HEK293 (cell line): ENCODE data around the gene CRACDL.

Experiments
- CTCF ChIA-PET: fragments of 350-600 bp; formaldehyde crosslinking; extraction: SDS; loops from one replicate; lab custom pipeline; 2021; ENCODE audit warnings: antibody characterized with exemption; lab: Yijun Ruan, JAX
- POLR2A ChIA-PET: fragments of 300-600 bp; formaldehyde crosslinking; extraction: SDS; loops from one replicate; lab custom pipeline; 2020; ENCODE audit warnings: antibody characterized with exemption, inconsistent platforms; lab: Yijun Ruan, JAX
- H3K27ac ChIP-seq: fragments of 200-500 bp; sonication (Bioruptor generic); 2 replicates; pipeline ENCODE4 v1.5.1; 2014; ENCODE audit warnings: low read depth, low read length, control low read depth, inconsistent platforms; ENCODE audit errors: extremely low read depth
- H3K36me3 ChIP-seq, 2 experiments: fragments of 200-500 bp in 1 of 2; sonication (Bioruptor generic) in 1 of 2; 1 replicate in 1 of 2; 2 replicates in 1 of 2; pipeline ENCODE4 v1.5.1; 2014 to 2017; ENCODE audit warnings: inconsistent platforms in 2 of 2, low read length in 2 of 2; ENCODE audit not compliant: control insufficient read depth in 2 of 2, insufficient read depth in 1 of 2
- H3K4me1 ChIP-seq: fragments of 200-500 bp; sonication (Bioruptor generic); 2 replicates; pipeline ENCODE4 v1.5.1; 2014; ENCODE audit warnings: mild to moderate bottlenecking, low read length, inconsistent platforms; ENCODE audit not compliant: control insufficient read depth, insufficient read depth
- H3K4me3 ChIP-seq: 2 replicates; pipeline ENCODE4 v1.5.1; 2011; ENCODE audit warnings: low read depth, mild to moderate bottlenecking, control low read depth, low read length, moderate library complexity
- H3K9me3 ChIP-seq: fragments of 200-500 bp; sonication (Bioruptor generic); 2 replicates; pipeline ENCODE4 v1.5.1; 2014; ENCODE audit warnings: low read depth, low read length, inconsistent platforms; ENCODE audit not compliant: control insufficient read depth, insufficient read depth
- GLIS2 ChIP-seq: fragments of 450-650 bp; formaldehyde crosslinking; IDR thresholded peaks from 2 replicates; pipeline ENCODE4 v1.5.1; 2016; ENCODE audit warnings: missing biosample characterization, missing genetic modification characterization
- REPIN1 ChIP-seq: fragments of 450-650 bp; formaldehyde crosslinking; IDR thresholded peaks from 2 replicates; pipeline ENCODE4 v1.5.1; 2017; ENCODE audit warnings: missing biosample characterization, missing genetic modification characterization, low read depth
- SP3 ChIP-seq: fragments of 450-650 bp; formaldehyde crosslinking; IDR thresholded peaks from 2 replicates; pipeline ENCODE4 v1.5.1; 2016; ENCODE audit warnings: missing biosample characterization, missing genetic modification characterization
- TCF7L2 ChIP-seq: IDR thresholded peaks from 2 replicates; pipeline ENCODE4 v1.6.1; 2011; ENCODE audit warnings: low read depth, mild to moderate bottlenecking, inconsistent platforms, low read length, moderate library complexity, borderline replicate concordance
- ZBTB21 ChIP-seq: fragments of 450-650 bp; formaldehyde crosslinking; IDR thresholded peaks from 2 replicates; pipeline ENCODE4 v1.5.1; 2017; ENCODE audit warnings: missing biosample characterization, missing genetic modification characterization
- ZFP41 ChIP-seq: fragments of 450-650 bp; formaldehyde crosslinking; IDR thresholded peaks from 2 replicates; pipeline ENCODE4 v1.5.1; 2016; ENCODE audit warnings: missing biosample characterization, missing genetic modification characterization, borderline replicate concordance
- ZFP69B ChIP-seq: fragments of 450-650 bp; formaldehyde crosslinking; IDR thresholded peaks from 2 replicates; pipeline ENCODE4 v1.5.1; 2016; ENCODE audit warnings: missing biosample characterization, missing genetic modification characterization
- ZIC2 ChIP-seq: fragments of 450-650 bp; formaldehyde crosslinking; IDR thresholded peaks from 2 replicates; pipeline ENCODE4 v1.5.1; 2016; ENCODE audit warnings: missing biosample characterization, missing genetic modification characterization
- ZNF184 ChIP-seq: fragments of 450-650 bp; IDR thresholded peaks from 2 replicates; pipeline ENCODE4 v1.5.1; 2018; ENCODE audit warnings: missing biosample characterization, mild to moderate bottlenecking, missing genetic modification characterization
- ZNF266 ChIP-seq: fragments of 450-650 bp; formaldehyde crosslinking; IDR thresholded peaks from 2 replicates; pipeline ENCODE4 v1.5.1; 2016; ENCODE audit warnings: missing biosample characterization, missing genetic modification characterization, low read depth
- ZNF280C ChIP-seq: fragments of 450-650 bp; formaldehyde crosslinking; IDR thresholded peaks from 2 replicates; pipeline ENCODE4 v1.5.1; 2016; ENCODE audit warnings: missing biosample characterization, missing genetic modification characterization
- ZNF354C ChIP-seq: fragments of 450-650 bp; formaldehyde crosslinking; IDR thresholded peaks from 2 replicates; pipeline ENCODE4 v1.5.1; 2016; ENCODE audit warnings: missing biosample characterization, missing genetic modification characterization, low read depth, borderline replicate concordance
- ZNF404 ChIP-seq: fragments of 450-650 bp; formaldehyde crosslinking; IDR thresholded peaks from 2 replicates; pipeline ENCODE4 v1.5.1; 2017; ENCODE audit warnings: missing biosample characterization, missing genetic modification characterization
- ZNF426 ChIP-seq: fragments of 450-650 bp; formaldehyde crosslinking; IDR thresholded peaks from 2 replicates; pipeline ENCODE4 v1.5.1; 2017; ENCODE audit warnings: missing biosample characterization, missing genetic modification characterization, mild to moderate bottlenecking, inconsistent platforms, moderate library complexity
- ZNF473 ChIP-seq: fragments of 450-650 bp; formaldehyde crosslinking; IDR thresholded peaks from 2 replicates; pipeline ENCODE4 v1.5.1; 2017; ENCODE audit warnings: missing biosample characterization, missing genetic modification characterization
- ZNF530 ChIP-seq: fragments of 450-650 bp; formaldehyde crosslinking; IDR thresholded peaks from 2 replicates; pipeline ENCODE4 v1.5.1; 2016; ENCODE audit warnings: low read depth, missing biosample characterization, missing genetic modification characterization
- ZNF548 ChIP-seq: fragments of 450-650 bp; formaldehyde crosslinking; IDR thresholded peaks from 2 replicates; pipeline ENCODE4 v1.5.1; 2016; ENCODE audit warnings: missing biosample characterization, missing genetic modification characterization
- ZNF558 ChIP-seq: fragments of 450-650 bp; formaldehyde crosslinking; IDR thresholded peaks from 2 replicates; pipeline ENCODE4 v1.5.1; 2016; ENCODE audit warnings: missing biosample characterization, missing genetic modification characterization
- ZNF624 ChIP-seq: fragments of 450-650 bp; formaldehyde crosslinking; IDR thresholded peaks from 2 replicates; pipeline ENCODE4 v1.5.1; 2017; ENCODE audit warnings: missing biosample characterization, missing genetic modification characterization
- ZNF654 ChIP-seq: fragments of 450-650 bp; formaldehyde crosslinking; IDR thresholded peaks from 2 replicates; pipeline ENCODE4 v1.5.1; 2016; ENCODE audit warnings: low read depth, missing biosample characterization, missing genetic modification characterization
- ZNF707 ChIP-seq: fragments of 450-650 bp; formaldehyde crosslinking; IDR thresholded peaks from 2 replicates; pipeline ENCODE4 v1.5.1; 2016; ENCODE audit warnings: missing biosample characterization, missing genetic modification characterization
- TF ChIP-seq, protein P1 (sequence below): fragments of 450-650 bp; formaldehyde crosslinking; IDR thresholded peaks from 2 replicates; pipeline ENCODE4 v1.5.1; 2016; ENCODE audit warnings: missing biosample characterization, missing genetic modification characterization
- TF ChIP-seq, protein P2 (sequence below): fragments of 450-650 bp; formaldehyde crosslinking; IDR thresholded peaks from 2 replicates; pipeline ENCODE4 v1.5.1; 2016; ENCODE audit warnings: missing biosample characterization, missing genetic modification characterization
- TF ChIP-seq, protein P3 (sequence below): fragments of 450-650 bp; formaldehyde crosslinking; conservative IDR thresholded peaks from 2 replicates; pipeline ENCODE4 v1.5.1; 2016; ENCODE audit warnings: low read depth, missing biosample characterization, missing genetic modification characterization

CRACDL gene

DNA sequence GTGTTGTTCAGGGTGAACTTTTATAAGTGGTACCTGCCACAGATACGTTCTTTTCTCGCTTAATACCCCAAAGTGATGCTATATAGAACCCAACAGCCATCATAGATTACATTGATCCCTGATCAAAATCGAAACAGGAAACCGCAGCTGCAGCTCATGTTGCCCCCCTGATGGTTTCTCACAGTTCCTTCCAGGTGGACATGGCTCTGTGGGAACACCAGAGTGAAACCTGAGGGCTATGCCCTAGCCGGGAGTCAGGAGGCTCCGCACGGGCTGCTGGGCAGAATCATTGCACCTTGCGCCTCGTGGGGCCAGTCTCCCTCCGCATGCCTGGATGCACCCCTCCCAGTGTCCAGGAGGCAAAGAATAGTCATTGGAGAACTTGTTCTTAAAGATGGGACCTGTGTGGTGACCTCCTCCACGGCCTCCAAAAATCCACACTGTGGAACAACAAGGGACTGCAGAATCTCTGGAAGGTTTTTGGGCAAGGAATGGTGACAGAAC, 61.8 kb downstream of the CRACDL start:
- H3K27ac ChIP-seq, result no peak overlapping the region

GRCh38 chr2:98872526-98872925, 63.5 kb downstream of the CRACDL start:
- no peak overlapping the region for H3K4me3 ChIP-seq
- ChIA-PET POLR2A (no interaction called here), CTCF (interaction anchor here (1.0 kb wide), 1 partner anchor 25 kb away, joined by 3 read pairs; no protein-coding TSS in a partner anchor)
- no peaks in the 10 kb centered on the region for H3K9me3 ChIP-seq
- H3K4me1 ChIP-seq, result no peaks in the 10 kb centered on the region
- no peaks in the 10 kb centered on the region for H3K36me3 ChIP-seq
- no peak overlapping the region for H3K27ac ChIP-seq
- no peak for TF ChIP-seq ZNF266 (tag by site-specific recombination)
- TF ChIP-seq ZNF280C (tag by site-specific recombination), result no peak
- no peak for TF ChIP-seq ZNF404 (tag by site-specific recombination)
- TF ChIP-seq ZFP69B, result no peak
- TF ChIP-seq ZNF707 (tag by site-specific recombination), result no peak
- no peak for TF ChIP-seq ZNF354C
- TF ChIP-seq, protein P1, sequence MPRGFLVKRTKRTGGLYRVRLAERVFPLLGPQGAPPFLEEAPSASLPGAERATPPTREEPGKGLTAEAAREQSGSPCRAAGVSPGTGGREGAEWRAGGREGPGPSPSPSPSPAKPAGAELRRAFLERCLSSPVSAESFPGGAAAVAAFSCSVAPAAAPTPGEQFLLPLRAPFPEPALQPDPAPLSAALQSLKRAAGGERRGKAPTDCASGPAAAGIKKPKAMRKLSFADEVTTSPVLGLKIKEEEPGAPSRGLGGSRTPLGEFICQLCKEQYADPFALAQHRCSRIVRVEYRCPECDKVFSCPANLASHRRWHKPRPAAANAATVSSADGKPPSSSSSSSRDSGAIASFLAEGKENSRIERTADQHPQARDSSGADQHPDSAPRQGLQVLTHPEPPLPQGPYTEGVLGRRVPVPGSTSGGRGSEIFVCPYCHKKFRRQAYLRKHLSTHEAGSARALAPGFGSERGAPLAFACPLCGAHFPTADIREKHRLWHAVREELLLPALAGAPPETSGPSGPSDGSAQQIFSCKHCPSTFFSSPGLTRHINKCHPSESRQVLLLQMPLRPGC (tag by site-specific recombination), result no peak
- no peak for TF ChIP-seq ZNF654

More for the DNA sequence above, 61.8 kb downstream of the CRACDL start:
- no peak for TF ChIP-seq SP3 (tag by site-specific recombination)
- no peak for TF ChIP-seq ZNF473
- TF ChIP-seq ZNF558, result no peak
- TF ChIP-seq TCF7L2, result no peak
- TF ChIP-seq, protein P2, sequence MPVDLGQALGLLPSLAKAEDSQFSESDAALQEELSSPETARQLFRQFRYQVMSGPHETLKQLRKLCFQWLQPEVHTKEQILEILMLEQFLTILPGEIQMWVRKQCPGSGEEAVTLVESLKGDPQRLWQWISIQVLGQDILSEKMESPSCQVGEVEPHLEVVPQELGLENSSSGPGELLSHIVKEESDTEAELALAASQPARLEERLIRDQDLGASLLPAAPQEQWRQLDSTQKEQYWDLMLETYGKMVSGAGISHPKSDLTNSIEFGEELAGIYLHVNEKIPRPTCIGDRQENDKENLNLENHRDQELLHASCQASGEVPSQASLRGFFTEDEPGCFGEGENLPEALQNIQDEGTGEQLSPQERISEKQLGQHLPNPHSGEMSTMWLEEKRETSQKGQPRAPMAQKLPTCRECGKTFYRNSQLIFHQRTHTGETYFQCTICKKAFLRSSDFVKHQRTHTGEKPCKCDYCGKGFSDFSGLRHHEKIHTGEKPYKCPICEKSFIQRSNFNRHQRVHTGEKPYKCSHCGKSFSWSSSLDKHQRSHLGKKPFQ (tag by site-specific recombination), result no peak
- no peak for TF ChIP-seq ZNF530
- no peak for TF ChIP-seq ZNF354C
- no peak for TF ChIP-seq ZNF548 (tag by site-specific recombination)
- no peak for TF ChIP-seq GLIS2 (tag by site-specific recombination)
- no peak for TF ChIP-seq ZNF184 (tag by site-specific recombination)
- TF ChIP-seq ZNF426 (tag by site-specific recombination), result no peak
- TF ChIP-seq ZIC2, result no peak
- TF ChIP-seq, all 188 proteins: peak for 0
- Histone ChIP-seq H3K9me3 (no peaks in the 10 kb centered on the region), H3K4me1 (no peaks in the 10 kb centered on the region), H3K4me3 (no peak overlapping the region), H3K36me3 (no peaks in the 10 kb centered on the region)
- POLR2A ChIA-PET, result no interaction called here
- CTCF ChIA-PET, result no interaction called here

DNA sequence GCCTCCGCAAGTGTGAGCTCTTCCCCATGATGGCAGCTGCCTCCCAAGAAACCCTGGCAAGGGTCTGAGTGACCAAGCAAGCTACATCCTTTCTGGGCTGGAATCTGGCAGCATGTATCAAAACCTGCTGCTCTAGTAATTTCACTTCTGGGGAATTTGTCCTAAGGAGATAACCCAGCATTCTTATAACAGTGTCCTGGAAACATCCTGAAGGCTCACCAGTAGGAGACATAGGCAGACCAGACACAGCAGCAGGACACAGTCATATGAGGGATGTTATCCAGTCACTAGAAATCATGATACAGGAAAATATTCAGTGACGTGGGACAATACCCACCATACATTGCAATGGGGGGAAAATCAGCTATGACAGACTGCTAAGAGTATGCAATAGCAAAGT, 64.5 kb downstream of the CRACDL start:
- Histone ChIP-seq H3K4me1 (no peaks in the 10 kb centered on the region), H3K27ac (no peak overlapping the region), H3K4me3 (no peak overlapping the region), H3K36me3 (no peaks in the 10 kb centered on the region), H3K9me3 (no peaks in the 10 kb centered on the region)
- ChIA-PET CTCF (no interaction called here), POLR2A (no interaction called here)
- TF ChIP-seq ZFP41 (tag by site-specific recombination) (no peak), REPIN1 (tag by site-specific recombination) (no peak), ZBTB21 (tag by site-specific recombination) (no peak), ZNF624 (tag by site-specific recombination) (no peak)
- TF ChIP-seq, protein P3, sequence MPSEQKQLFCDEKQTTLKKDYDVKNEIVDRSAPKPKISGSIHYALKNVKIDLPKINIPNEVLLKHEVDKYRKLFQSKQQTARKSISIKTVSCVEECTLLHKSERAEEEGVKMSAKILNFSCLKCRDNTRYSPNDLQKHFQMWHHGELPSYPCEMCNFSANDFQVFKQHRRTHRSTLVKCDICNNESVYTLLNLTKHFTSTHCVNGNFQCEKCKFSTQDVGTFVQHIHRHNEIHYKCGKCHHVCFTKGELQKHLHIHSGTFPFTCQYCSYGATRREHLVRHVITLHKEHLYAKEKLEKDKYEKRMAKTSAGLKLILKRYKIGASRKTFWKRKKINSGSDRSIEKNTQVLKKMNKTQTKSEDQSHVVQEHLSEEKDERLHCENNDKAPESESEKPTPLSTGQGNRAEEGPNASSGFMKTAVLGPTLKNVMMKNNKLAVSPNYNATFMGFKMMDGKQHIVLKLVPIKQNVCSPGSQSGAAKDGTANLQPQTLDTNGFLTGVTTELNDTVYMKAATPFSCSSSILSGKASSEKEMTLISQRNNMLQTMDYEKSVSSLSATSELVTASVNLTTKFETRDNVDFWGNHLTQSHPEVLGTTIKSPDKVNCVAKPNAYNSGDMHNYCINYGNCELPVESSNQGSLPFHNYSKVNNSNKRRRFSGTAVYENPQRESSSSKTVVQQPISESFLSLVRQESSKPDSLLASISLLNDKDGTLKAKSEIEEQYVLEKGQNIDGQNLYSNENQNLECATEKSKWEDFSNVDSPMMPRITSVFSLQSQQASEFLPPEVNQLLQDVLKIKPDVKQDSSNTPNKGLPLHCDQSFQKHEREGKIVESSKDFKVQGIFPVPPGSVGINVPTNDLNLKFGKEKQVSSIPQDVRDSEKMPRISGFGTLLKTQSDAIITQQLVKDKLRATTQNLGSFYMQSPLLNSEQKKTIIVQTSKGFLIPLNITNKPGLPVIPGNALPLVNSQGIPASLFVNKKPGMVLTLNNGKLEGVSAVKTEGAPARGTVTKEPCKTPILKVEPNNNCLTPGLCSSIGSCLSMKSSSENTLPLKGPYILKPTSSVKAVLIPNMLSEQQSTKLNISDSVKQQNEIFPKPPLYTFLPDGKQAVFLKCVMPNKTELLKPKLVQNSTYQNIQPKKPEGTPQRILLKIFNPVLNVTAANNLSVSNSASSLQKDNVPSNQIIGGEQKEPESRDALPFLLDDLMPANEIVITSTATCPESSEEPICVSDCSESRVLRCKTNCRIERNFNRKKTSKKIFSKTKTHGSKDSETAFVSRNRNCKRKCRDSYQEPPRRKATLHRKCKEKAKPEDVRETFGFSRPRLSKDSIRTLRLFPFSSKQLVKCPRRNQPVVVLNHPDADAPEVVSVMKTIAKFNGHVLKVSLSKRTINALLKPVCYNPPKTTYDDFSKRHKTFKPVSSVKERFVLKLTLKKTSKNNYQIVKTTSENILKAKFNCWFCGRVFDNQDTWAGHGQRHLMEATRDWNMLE (tag by site-specific recombination), result no peak
